ENCODE measurements around the gene FAM171A2. TPM values are rescaled to one million over a fixed set of nuclear protein-coding genes. Genes with fewer than 3 reads are reported as not detected.
A peak's percentile ranks its signal among the peaks of the same experiment; 100 is the strongest.

The FAM171A2 gene
- total and polyA plus RNA-seq, 2 of the 8 experiments (the other 6 are each of a cell fraction or from before 2014, with no cell fraction given) = 21.9 to 24.1 TPM

DNA sequence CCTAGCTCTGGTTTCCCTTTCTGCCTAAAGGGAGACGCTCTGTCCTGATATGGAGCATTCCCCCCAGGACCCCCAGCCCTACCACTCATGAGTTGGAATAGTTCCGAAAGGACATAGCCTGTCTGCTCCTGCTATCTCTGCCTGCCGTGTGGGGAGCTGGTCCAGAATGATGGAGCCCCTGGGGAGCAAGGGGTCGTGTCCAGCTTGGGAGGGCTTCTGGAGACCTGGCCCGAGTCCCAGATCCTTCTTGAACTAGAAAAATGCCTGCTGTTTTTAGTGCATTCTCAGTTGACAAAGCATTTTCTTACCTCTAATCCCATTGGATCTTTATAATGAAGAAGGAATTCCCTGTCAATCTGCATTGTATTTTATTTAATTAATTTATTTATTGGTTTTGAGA lies 27.7 kb downstream of the FAM171A2 start:
- WGBS, 2 experiments (ENCODE audit: extremely low coverage in 1 of 2, insufficient coverage in 1 of 2, insufficient read length in 1 of 2, insufficient replicate concordance in 2 of 2, low coverage in 1 of 2, low lambda C conversion rate in 2 of 2, missing lambda C conversion rate in 1 of 2) = 77% methylated on average over 5 of the region's 5 CpGs; no CpG with 5 or more reads in 1 of the 2 experiments
- FAIRE-seq = no peak
- TF ChIP-seq CEBPB (IDR thresholded peaks at IDR 0.05; ENCODE audit: low read depth, low read length) (no peak), KDM1A (IDR thresholded peaks at IDR 0.05; ENCODE audit: borderline replicate concordance, low read length) (no peak), CHD1 (IDR thresholded peaks at IDR 0.05; ENCODE audit: low read depth, low read length) (no peak), HDAC6 (IDR thresholded peaks at IDR 0.05; ENCODE audit: low read depth, low read length) (no peak), CBX5 (IDR thresholded peaks at IDR 0.05; ENCODE audit: low read depth, low read length) (no peak), NANOG (IDR thresholded peaks at IDR 0.05; ENCODE audit: insufficient read depth, low read depth, low read length, poor library complexity, severe bottlenecking) (no peak), CREB1 (IDR thresholded peaks at IDR 0.05) (no peak), MAFK (IDR thresholded peaks at IDR 0.05; ENCODE audit: low read depth, low read length) (no peak), ASH2L (IDR thresholded peaks at IDR 0.05; ENCODE audit: low read length) (no peak), SIN3A (conservative IDR thresholded peaks at IDR 0.05 in 1 of 2, IDR thresholded peaks at IDR 0.05 in 1 of 2; ENCODE audit: low read depth in 1 of 2, low read length in 2 of 2) (no peak), EP300 (IDR thresholded peaks at IDR 0.05; ENCODE audit: borderline replicate concordance in 1 of 2, low read depth in 2 of 2, low read length in 2 of 2) (no peak), EGR1 (IDR thresholded peaks at IDR 0.05; ENCODE audit: borderline replicate concordance, low read depth, low read length) (no peak), EZH2 (IDR thresholded peaks at IDR 0.05; ENCODE audit: low read depth, low read length, severe bottlenecking) (no peak)
- TF ChIP-seq, protein P1, sequence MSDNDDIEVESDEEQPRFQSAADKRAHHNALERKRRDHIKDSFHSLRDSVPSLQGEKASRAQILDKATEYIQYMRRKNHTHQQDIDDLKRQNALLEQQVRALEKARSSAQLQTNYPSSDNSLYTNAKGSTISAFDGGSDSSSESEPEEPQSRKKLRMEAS (IDR thresholded peaks at IDR 0.05) = no peak

More for the DNA sequence above, 27.7 kb downstream of the FAM171A2 start:
- Histone ChIP-seq H2BK5ac (ENCODE audit: low read depth, low read length) (no peak overlapping the region), H3K79me2 (ENCODE audit: control insufficient read depth in 1 of 2, insufficient read depth in 2 of 2, low read length in 2 of 2) (no peaks in the 10 kb centered on the region), H4K8ac (ENCODE audit: extremely low read depth, insufficient read depth, low read length) (peak overlapping the region; percentile 46; the same call in 1 of the 2 replicates), H3K23ac (ENCODE audit: insufficient read length) (no peak overlapping the region), H3K4me2 (ENCODE audit: insufficient read depth in 1 of 2, low read depth in 2 of 2, low read length in 2 of 2) (no peak overlapping the region), H3K79me1 (ENCODE audit: low read depth, low read length) (no peaks in the 10 kb centered on the region), H2BK20ac (ENCODE audit: low read length) (no peak overlapping the region), H3K14ac (ENCODE audit: insufficient read length) (no peak overlapping the region), H3K9me3 (ENCODE audit: insufficient read depth in 2 of 2, low read depth in 1 of 2, low read length in 1 of 2) (no peaks in the 10 kb centered on the region), H3K4me3 (ENCODE audit: extremely low read depth in 1 of 4, insufficient read depth in 2 of 4, low read depth in 3 of 4, low read length in 4 of 4) (no peak overlapping the region), H3K18ac (ENCODE audit: extremely low read depth, low read length) (no peak overlapping the region), H2BK120ac (replicated peaks; ENCODE audit: low read depth, low read length) (no peak overlapping the region), H2AK5ac (ENCODE audit: low read depth, low read length) (no peak overlapping the region), H3K9ac (replicated peaks in 1 of 4; ENCODE audit: extremely low read depth in 1 of 4, low read depth in 3 of 4, low read length in 3 of 4) (no peak overlapping the region), H2BK15ac (ENCODE audit: low read length) (no peak overlapping the region), H3K4ac (replicated peaks; ENCODE audit: insufficient read length, low read depth, low read length) (no peak overlapping the region), H2BK12ac (ENCODE audit: low read depth, low read length) (no peak overlapping the region), H4K91ac (replicated peaks; ENCODE audit: insufficient read length, low read length) (no peak overlapping the region), H3K23me2 (ENCODE audit: low read depth, low read length) (no peaks in the 10 kb centered on the region), H3K27ac (ENCODE audit: low read depth, low read length) (no peak overlapping the region), H3K4me1 (replicated peaks in 1 of 4; ENCODE audit: control insufficient read depth in 3 of 4, insufficient read depth in 4 of 4, low read length in 3 of 4) (peaks cover 0 to 2% (median 2%) of the 10 kb centered on the region in 4 experiments; a peak in 5 of 7 replicates), H4K5ac (ENCODE audit: insufficient read length, low read depth, low read length) (no peak overlapping the region), H3K27me3 (replicated peaks in 1 of 4; ENCODE audit: control insufficient read depth in 3 of 4, extremely low read depth in 1 of 4, insufficient read depth in 3 of 4, low read length in 3 of 4) (peaks cover 0 to 2% (median under 1%) of the 10 kb centered on the region in 4 experiments; a peak in 1 of 7 replicates), H3K36me3 (ENCODE audit: control insufficient read depth in 2 of 4, insufficient read depth in 4 of 4, low read length in 3 of 4) (no peaks in the 10 kb centered on the region), H3K56ac (replicated peaks; ENCODE audit: insufficient read length, low read depth, low read length) (no peak overlapping the region), H2AFZ (ENCODE audit: low read length) (no peak overlapping the region), H4K20me1 (replicated peaks in 1 of 2; ENCODE audit: control insufficient read depth in 1 of 2, insufficient read depth in 2 of 2, low read length in 2 of 2) (no peaks in the 10 kb centered on the region)
- POLR2A ChIA-PET (ENCODE audit: partially characterized antibody) = interaction anchor here (1.0 kb wide), 1 partner anchor 21 kb away, joined by 3 read pairs; no protein-coding TSS in a partner anchor
- CTCF ChIA-PET (ENCODE audit: partially characterized antibody) = interaction anchor here (0.7 to 11.0 kb wide), 8 partner anchors 15 to 214 kb away, joined by 3 to 158 read pairs (median 6); no protein-coding TSS in a partner anchor
- no peak for DNase-seq (ENCODE audit: low read depth in 1 of 2, low spot score in 2 of 2)

All from H1 (cell line).